ENCODE results near the gene PTS.

DNA sequence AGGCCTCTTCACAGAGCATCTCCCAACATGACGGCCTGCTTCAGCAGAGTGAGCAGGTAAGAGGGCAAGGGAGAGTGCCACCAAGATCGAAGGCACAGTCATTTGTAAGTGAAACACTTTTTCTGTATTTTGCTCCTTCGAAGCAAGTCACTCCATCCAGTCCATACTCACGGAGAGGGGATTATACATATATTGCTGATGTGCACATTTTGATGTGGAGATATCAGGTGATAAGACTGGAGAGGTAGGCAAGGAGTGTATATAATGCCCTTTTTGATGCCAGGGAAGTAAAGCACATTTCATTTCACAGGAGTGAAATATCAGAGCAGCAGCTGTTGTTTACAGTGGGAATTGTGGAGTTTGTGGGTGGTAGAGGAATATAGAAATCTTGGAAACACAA, 11.2 kb downstream of the PTS start:
- TF ChIP-seq, protein P1, sequence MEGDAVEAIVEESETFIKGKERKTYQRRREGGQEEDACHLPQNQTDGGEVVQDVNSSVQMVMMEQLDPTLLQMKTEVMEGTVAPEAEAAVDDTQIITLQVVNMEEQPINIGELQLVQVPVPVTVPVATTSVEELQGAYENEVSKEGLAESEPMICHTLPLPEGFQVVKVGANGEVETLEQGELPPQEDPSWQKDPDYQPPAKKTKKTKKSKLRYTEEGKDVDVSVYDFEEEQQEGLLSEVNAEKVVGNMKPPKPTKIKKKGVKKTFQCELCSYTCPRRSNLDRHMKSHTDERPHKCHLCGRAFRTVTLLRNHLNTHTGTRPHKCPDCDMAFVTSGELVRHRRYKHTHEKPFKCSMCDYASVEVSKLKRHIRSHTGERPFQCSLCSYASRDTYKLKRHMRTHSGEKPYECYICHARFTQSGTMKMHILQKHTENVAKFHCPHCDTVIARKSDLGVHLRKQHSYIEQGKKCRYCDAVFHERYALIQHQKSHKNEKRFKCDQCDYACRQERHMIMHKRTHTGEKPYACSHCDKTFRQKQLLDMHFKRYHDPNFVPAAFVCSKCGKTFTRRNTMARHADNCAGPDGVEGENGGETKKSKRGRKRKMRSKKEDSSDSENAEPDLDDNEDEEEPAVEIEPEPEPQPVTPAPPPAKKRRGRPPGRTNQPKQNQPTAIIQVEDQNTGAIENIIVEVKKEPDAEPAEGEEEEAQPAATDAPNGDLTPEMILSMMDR (IDR thresholded peaks at IDR 0.05), result no peak
- no peak for TF ChIP-seq POLR2A (IDR thresholded peaks at IDR 0.05)
- no peak for TF ChIP-seq EP300 (IDR thresholded peaks at IDR 0.05)
